OCI-LY1 (cell line): Measurements from ENCODE around the gene INHA.

Source experiments
- H2AFZ ChIP-seq: fragments of 200-600 bp; sonication (generic), shearing (Covaris generic); 2 replicates; pipeline ENCODE4 v1.6.0; 2014; ENCODE audit warnings: antibody characterized with exemption, mild to moderate bottlenecking, low read length
- H3F3A ChIP-seq: fragments of 200-600 bp; sonication (generic), shearing (Covaris generic); 2 replicates; pipeline ENCODE4 v1.6.0; 2014; ENCODE audit warnings: mild to moderate bottlenecking, antibody characterized with exemption, low read length, moderate library complexity; ENCODE audit not compliant: insufficient read depth
- H3K27ac ChIP-seq: fragments of 200-600 bp; sonication (generic); 2 replicates; pipeline ENCODE4 v1.5.1; 2014; ENCODE audit warnings: low read length, mixed run types, mild to moderate bottlenecking, low read depth; ENCODE audit not compliant: poor library complexity, severe bottlenecking
- H3K27me3 ChIP-seq: fragments of 200-600 bp; sonication (generic); 2 replicates; pipeline ENCODE4 v1.6.0; 2014; ENCODE audit warnings: antibody characterized with exemption, mild to moderate bottlenecking, low read length, moderate library complexity; ENCODE audit not compliant: insufficient read depth
- H3K36me3 ChIP-seq: fragments of 200-600 bp; sonication (generic); 2 replicates; pipeline ENCODE4 v1.6.1; 2014; ENCODE audit warnings: mild to moderate bottlenecking, antibody characterized with exemption, low read length, moderate library complexity, mixed read lengths; ENCODE audit not compliant: insufficient read depth
- H3K4me1 ChIP-seq: fragments of 200-600 bp; sonication (generic); 2 replicates; pipeline ENCODE4 v1.5.1; 2014; ENCODE audit warnings: mild to moderate bottlenecking, low read length, moderate library complexity; ENCODE audit not compliant: insufficient read depth, severe bottlenecking
- H3K4me2 ChIP-seq: fragments of 200-600 bp; sonication (generic), shearing (Covaris generic); 2 replicates; pipeline ENCODE4 v1.6.1; 2014; ENCODE audit warnings: low read length
- H3K4me3 ChIP-seq: fragments of 200-600 bp; sonication (generic); 2 replicates; pipeline ENCODE4 v1.5.1; 2014; ENCODE audit warnings: low read length, low read depth, mild to moderate bottlenecking, mixed read lengths; ENCODE audit not compliant: poor library complexity, severe bottlenecking
- H3K79me2 ChIP-seq: fragments of 200-600 bp; shearing (Covaris generic); 2 replicates; pipeline ENCODE4 v1.6.1; 2016; ENCODE audit warnings: mixed run types, low read length, mixed read lengths; ENCODE audit not compliant: insufficient read depth
- H3K9ac ChIP-seq: fragments of 200-600 bp; sonication (generic), shearing (Covaris generic); 2 replicates; pipeline ENCODE4 v1.6.1; 2014; ENCODE audit warnings: mild to moderate bottlenecking, low read length, mixed read lengths
- H3K9me2 ChIP-seq: fragments of 200-600 bp; sonication (generic), shearing (Covaris generic); 2 replicates; pipeline ENCODE4 v1.6.1; 2014; ENCODE audit warnings: low read depth, mild to moderate bottlenecking, low read length, mixed read lengths
- H3K9me3 ChIP-seq: fragments of 200-600 bp; shearing (Covaris generic); 2 replicates; pipeline ENCODE4 v1.6.1; 2014; ENCODE audit warnings: low read length, mixed read lengths
- H4K20me1 ChIP-seq: fragments of 200-600 bp; sonication (generic), shearing (Covaris generic); 2 replicates; pipeline ENCODE4 v1.6.0; 2016; ENCODE audit warnings: mild to moderate bottlenecking, low read length; ENCODE audit not compliant: insufficient read depth
- EZH2 ChIP-seq: fragments of 200-600 bp; sonication (generic), shearing (Covaris generic); IDR thresholded peaks from 2 replicates; pipeline ENCODE4 v1.8.0; 2017; ENCODE audit warnings: borderline replicate concordance, mixed run types, mild to moderate bottlenecking, antibody characterized with exemption, low read length, moderate library complexity, mixed read lengths
- TF ChIP-seq, protein P1 (sequence below): fragments of 200-600 bp; sonication (generic), shearing (Covaris generic); IDR thresholded peaks from 2 replicates; pipeline ENCODE4 v1.5.1; 2017; ENCODE audit warnings: mild to moderate bottlenecking, antibody characterized with exemption, low read length, moderate library complexity, mixed read lengths

The INHA gene

GRCh38 chr2:219547621-219548020, 24.5 kb upstream of the INHA start:
- Histone ChIP-seq H3K9ac (no peak overlapping the region), H3K4me1 (peaks cover 5% of the 10 kb centered on the region), H3K27me3 (no peaks in the 10 kb centered on the region), H2AFZ (no peak overlapping the region), H3K4me2 (no peak overlapping the region), H3K79me2 (no peaks in the 10 kb centered on the region), H3K4me3 (no peak overlapping the region), H3K27ac (no peak overlapping the region), H3K9me2 (no peaks in the 10 kb centered on the region), H3K36me3 (no peaks in the 10 kb centered on the region), H3K9me3 (no peaks in the 10 kb centered on the region), H3F3A (no peaks in the 10 kb centered on the region), H4K20me1 (no peaks in the 10 kb centered on the region)
- TF ChIP-seq EZH2, result no peak
- TF ChIP-seq, protein P1, sequence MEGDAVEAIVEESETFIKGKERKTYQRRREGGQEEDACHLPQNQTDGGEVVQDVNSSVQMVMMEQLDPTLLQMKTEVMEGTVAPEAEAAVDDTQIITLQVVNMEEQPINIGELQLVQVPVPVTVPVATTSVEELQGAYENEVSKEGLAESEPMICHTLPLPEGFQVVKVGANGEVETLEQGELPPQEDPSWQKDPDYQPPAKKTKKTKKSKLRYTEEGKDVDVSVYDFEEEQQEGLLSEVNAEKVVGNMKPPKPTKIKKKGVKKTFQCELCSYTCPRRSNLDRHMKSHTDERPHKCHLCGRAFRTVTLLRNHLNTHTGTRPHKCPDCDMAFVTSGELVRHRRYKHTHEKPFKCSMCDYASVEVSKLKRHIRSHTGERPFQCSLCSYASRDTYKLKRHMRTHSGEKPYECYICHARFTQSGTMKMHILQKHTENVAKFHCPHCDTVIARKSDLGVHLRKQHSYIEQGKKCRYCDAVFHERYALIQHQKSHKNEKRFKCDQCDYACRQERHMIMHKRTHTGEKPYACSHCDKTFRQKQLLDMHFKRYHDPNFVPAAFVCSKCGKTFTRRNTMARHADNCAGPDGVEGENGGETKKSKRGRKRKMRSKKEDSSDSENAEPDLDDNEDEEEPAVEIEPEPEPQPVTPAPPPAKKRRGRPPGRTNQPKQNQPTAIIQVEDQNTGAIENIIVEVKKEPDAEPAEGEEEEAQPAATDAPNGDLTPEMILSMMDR, result no peak

DNA sequence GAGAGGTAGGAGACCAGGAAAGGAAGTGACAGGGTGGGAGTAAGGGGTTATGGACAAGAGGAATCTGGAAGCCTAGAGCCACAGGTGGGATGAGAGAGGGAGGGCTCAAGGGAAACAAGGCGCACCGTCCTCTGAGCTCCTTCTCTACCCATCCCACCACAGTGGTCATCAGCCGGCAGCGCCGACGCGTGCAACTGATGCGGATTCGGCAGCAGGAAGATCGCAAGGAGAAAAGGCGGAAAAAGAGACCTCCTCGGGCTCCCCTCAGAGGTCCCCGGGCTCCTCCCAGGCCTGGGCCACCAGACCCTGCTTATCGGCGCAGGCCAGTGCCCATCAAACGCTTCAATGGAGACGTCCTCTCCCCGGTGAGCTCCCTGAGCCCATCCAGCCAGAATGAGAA, 23.1 kb upstream of the INHA start:
- no peak overlapping the region for H2AFZ ChIP-seq
- H4K20me1 ChIP-seq, result no peaks in the 10 kb centered on the region
- H3K9me3 ChIP-seq, result no peaks in the 10 kb centered on the region
- H3K4me2 ChIP-seq, result no peak overlapping the region
- peaks cover 5% of the 10 kb centered on the region for H3K4me1 ChIP-seq
- H3K27ac ChIP-seq, result no peak overlapping the region
- no peak overlapping the region for H3K4me3 ChIP-seq
- no peak overlapping the region for H3K9ac ChIP-seq
- no peaks in the 10 kb centered on the region for H3K27me3 ChIP-seq
- H3F3A ChIP-seq, result no peaks in the 10 kb centered on the region
- no peaks in the 10 kb centered on the region for H3K79me2 ChIP-seq
- TF ChIP-seq, protein P1, result no peak
- no peak for TF ChIP-seq EZH2
- H3K9me2 ChIP-seq, result no peaks in the 10 kb centered on the region
- no peaks in the 10 kb centered on the region for H3K36me3 ChIP-seq

DNA sequence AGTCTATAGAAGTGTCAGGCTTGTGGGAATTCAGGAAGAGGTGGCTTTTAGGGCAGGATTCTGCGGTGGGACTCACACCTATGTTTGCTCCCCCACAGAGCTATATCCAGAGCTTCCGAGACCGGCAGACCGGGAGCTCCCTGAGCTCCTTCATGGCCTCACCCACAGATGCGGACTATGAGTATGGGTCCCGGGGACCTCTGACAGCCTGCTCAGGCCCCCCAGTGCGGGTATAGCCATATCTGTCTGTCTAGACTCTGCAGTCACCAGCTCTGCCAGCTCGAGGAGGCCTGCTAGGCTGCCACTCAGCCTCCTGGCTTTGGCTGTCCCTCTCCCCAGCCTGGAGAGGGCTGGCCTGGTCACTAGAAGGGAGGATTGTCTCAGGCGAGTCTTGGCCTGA, 22.5 kb upstream of the INHA start:
- Histone ChIP-seq H4K20me1 (no peaks in the 10 kb centered on the region), H3K79me2 (no peaks in the 10 kb centered on the region), H3K4me1 (no peaks in the 10 kb centered on the region), H3K36me3 (no peaks in the 10 kb centered on the region), H3K4me3 (no peak overlapping the region), H2AFZ (no peak overlapping the region), H3K9me3 (no peaks in the 10 kb centered on the region), H3K27me3 (no peaks in the 10 kb centered on the region), H3K9ac (no peak overlapping the region), H3K4me2 (no peak overlapping the region), H3K9me2 (no peaks in the 10 kb centered on the region), H3F3A (no peaks in the 10 kb centered on the region), H3K27ac (no peak overlapping the region)
- TF ChIP-seq EZH2, result no peak
- TF ChIP-seq, protein P1, result no peak
